ENCODE measurements around the gene SLC22A4.

The SLC22A4 gene

GRCh38 chr5:132260051-132260450 is 34.1 kb upstream of the SLC22A4 start:
- TF ChIP-seq, protein P1, sequence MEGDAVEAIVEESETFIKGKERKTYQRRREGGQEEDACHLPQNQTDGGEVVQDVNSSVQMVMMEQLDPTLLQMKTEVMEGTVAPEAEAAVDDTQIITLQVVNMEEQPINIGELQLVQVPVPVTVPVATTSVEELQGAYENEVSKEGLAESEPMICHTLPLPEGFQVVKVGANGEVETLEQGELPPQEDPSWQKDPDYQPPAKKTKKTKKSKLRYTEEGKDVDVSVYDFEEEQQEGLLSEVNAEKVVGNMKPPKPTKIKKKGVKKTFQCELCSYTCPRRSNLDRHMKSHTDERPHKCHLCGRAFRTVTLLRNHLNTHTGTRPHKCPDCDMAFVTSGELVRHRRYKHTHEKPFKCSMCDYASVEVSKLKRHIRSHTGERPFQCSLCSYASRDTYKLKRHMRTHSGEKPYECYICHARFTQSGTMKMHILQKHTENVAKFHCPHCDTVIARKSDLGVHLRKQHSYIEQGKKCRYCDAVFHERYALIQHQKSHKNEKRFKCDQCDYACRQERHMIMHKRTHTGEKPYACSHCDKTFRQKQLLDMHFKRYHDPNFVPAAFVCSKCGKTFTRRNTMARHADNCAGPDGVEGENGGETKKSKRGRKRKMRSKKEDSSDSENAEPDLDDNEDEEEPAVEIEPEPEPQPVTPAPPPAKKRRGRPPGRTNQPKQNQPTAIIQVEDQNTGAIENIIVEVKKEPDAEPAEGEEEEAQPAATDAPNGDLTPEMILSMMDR (IDR thresholded peaks at IDR 0.05): no peak

DNA sequence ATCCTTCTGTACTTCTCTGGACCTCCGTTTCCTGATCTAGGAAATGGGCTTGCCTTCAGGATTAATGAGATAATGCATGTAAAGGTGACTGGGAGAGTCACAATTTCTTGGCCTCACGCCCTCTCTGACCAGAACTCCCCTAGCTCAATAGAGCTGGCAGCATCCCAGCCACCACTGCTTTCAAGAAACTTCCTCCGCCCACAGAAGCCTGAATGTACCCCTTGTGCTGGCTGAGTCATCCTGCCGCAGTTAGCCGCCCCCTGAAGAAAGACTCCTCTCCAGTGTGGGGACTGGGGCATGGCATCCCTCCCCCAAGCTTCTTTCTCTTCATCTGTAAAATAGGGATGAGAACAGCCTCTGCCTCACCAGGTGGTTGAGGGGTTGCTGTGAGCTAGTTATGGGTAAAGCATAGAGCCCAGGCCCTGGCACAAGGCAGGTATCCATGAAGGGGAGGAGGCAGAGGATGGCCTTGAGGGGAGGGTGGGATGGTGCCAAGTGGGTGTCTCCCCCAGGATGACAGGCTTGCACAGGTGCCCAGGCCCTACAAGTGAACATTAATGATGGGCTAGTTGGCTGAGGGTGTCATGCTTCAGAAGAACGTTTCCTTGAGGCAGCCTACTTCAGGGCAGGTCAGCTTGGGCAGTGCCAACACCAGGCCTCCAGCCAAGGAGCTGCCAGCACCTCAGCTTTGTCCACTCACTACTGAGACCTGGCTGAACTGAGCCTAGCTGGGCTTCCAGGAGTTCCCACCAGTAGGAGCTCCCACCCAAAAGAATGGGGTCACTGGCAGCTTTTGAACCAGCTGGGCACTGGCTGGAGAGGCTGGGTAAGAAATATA is 33.3 kb upstream of the SLC22A4 start:
- TF ChIP-seq, protein P1 (IDR thresholded peaks at IDR 0.05): no peak

- TF ChIP-seq, protein P1 (IDR thresholded peaks at IDR 0.05): no peak
These were observed 32.0 kb upstream of the SLC22A4 start for GRCh38 chr5:132261881-132262845.

DNA sequence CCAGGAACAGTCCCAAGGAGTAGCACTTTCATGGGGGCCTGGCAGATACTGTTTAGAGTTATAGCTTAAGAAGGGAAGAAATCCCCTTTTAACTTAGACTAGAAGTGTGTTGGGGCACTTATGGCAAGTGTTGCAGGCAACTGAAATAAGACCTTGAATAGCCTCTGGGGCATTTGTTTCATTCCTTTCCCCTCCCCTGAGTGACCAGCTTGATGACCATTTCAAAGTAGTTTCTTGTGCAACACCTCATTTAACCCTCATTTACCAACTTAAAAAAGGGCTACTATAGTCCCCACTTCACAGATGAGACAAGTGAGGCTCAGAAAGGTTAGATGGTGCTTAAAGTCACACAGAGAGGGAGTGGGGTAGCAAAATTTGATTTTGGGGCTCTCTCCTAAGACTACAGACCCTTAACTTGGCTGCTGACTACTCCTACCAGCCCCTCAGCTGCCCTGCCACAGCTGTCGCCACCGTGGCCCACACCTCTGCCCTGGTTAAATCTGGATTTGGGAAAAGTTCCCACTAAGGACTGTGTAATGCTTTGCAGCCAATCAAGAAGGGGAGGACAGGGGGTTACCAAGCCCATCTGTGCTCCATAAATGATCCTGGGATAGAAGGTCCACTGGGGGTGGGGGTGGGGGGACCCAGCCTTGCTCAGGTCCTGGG is 31.2 kb upstream of the SLC22A4 start:
- TF ChIP-seq, protein P1 (IDR thresholded peaks at IDR 0.05): no peak

GRCh38 chr5:132263548-132264261 is 30.5 kb upstream of the SLC22A4 start:
- TF ChIP-seq, protein P1 (IDR thresholded peaks at IDR 0.05): no peak

DNA sequence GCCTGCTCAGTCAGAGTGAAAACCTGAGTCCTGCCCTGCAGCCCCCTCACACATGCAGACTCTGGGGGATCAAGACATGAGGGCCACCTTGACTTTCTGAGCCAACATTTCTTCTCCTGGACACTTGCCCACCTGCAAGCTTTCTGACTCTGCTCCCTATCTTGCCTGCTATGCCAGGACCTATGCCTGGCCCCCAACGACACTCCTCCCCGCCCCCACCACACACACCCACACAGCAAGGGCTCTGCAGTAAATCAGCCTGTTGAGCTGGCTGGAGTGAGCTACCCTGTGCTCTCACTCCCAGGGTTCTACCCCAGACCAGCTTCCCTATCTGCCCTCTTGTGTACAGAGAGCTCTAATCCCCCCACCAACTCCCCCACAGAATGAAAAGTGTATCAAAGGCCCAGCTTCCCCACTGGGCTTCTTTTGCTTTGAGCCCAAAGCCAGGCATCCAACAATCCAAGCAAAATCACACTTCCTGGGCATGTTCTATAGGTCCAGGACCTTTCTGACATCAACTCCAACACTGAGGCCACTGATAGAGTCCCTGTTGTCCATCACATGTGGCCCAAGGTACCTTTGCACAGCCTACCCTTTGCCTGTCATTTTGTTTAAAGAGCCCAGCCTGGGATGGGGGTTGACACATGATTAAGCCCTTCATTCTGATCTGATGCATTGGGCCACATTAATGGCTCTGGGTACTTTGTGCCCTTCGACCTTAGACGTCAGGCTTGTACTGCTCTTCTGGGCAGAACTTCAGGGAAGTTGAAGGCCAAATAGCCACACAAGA is 29.5 kb upstream of the SLC22A4 start:
- TF ChIP-seq, protein P1 (IDR thresholded peaks at IDR 0.05): no peak
